Loucy (cell line): ENCODE measurements around the gene FHAD1.

Source experiments
- H2AFZ ChIP-seq: fragments of 200-600 bp; sonication (generic); 2 replicates; pipeline ENCODE4 v1.6.0; 2016; ENCODE audit warnings: antibody characterized with exemption, mild to moderate bottlenecking, low read length, moderate library complexity
- H3F3A ChIP-seq: fragments of 200-600 bp; 2 replicates; pipeline ENCODE4 v1.6.0; 2016; ENCODE audit warnings: antibody characterized with exemption, low read depth, mild to moderate bottlenecking
- H3K27me3 ChIP-seq: fragments of 200-600 bp; sonication (generic); 2 replicates; pipeline ENCODE4 v1.6.1; 2014; ENCODE audit warnings: low read length, mild to moderate bottlenecking; ENCODE audit not compliant: insufficient read depth, poor library complexity, severe bottlenecking
- H3K36me3 ChIP-seq: fragments of 200-600 bp; sonication (generic); 2 replicates; pipeline ENCODE4 v1.6.1; 2016; ENCODE audit warnings: low read length; ENCODE audit not compliant: insufficient read depth
- H3K4me1 ChIP-seq: fragments of 200-600 bp; sonication (generic); 2 replicates; pipeline ENCODE4 v1.5.1; 2014; ENCODE audit warnings: low read length, mild to moderate bottlenecking; ENCODE audit not compliant: insufficient read depth, poor library complexity, severe bottlenecking
- H3K4me2 ChIP-seq: fragments of 200-600 bp; sonication (generic); 2 replicates; pipeline ENCODE4 v1.6.0; 2014; ENCODE audit warnings: antibody characterized with exemption, low read length, low read depth, mild to moderate bottlenecking; ENCODE audit not compliant: poor library complexity, severe bottlenecking
- H3K4me3 ChIP-seq: fragments of 200-600 bp; sonication (generic); 2 replicates; pipeline ENCODE4 v1.5.1; 2014; ENCODE audit warnings: low read length, mild to moderate bottlenecking, mixed read lengths; ENCODE audit not compliant: poor library complexity, severe bottlenecking
- H3K79me2 ChIP-seq: fragments of 200-600 bp; sonication (generic); 2 replicates; pipeline ENCODE4 v1.6.1; 2014; ENCODE audit warnings: low read length; ENCODE audit not compliant: insufficient read depth
- H3K9ac ChIP-seq: fragments of 200-600 bp; sonication (generic); 2 replicates; pipeline ENCODE4 v1.6.0; 2014; ENCODE audit warnings: mild to moderate bottlenecking, low read depth, low read length, moderate library complexity; ENCODE audit not compliant: poor library complexity, severe bottlenecking
- H3K9me2 ChIP-seq: fragments of 200-600 bp; sonication (generic); replicated peaks from 2 replicates; pipeline ENCODE4 v1.6.1; 2016; ENCODE audit warnings: low read depth, low read length, mixed read lengths
- H3K9me3 ChIP-seq: fragments of 200-600 bp; sonication (generic); 2 replicates; pipeline ENCODE4 v1.6.1; 2014; ENCODE audit warnings: mild to moderate bottlenecking, antibody characterized with exemption, low read length, low read depth; ENCODE audit not compliant: insufficient read depth
- H4K20me1 ChIP-seq: fragments of 200-600 bp; sonication (generic); 2 replicates; pipeline ENCODE4 v1.6.0; 2014; ENCODE audit warnings: antibody characterized with exemption, low read length, mild to moderate bottlenecking; ENCODE audit not compliant: insufficient read depth, poor library complexity, severe bottlenecking
- CTCF ChIP-seq: fragments of 200-600 bp; sonication (generic); conservative IDR thresholded peaks from 2 replicates; pipeline ENCODE4 v1.5.1; 2014; ENCODE audit warnings: mild to moderate bottlenecking, antibody characterized with exemption, low read length
- EZH2phosphoT487 ChIP-seq: fragments of 200-600 bp; IDR thresholded peaks from 2 replicates; pipeline ENCODE4 v1.6.1; 2018; ENCODE audit warnings: antibody characterized with exemption, mild to moderate bottlenecking, moderate library complexity, borderline replicate concordance

FHAD1 gene

GRCh38 chr1:15289251-15289651 lies 42.2 kb downstream of the FHAD1 start:
- TF ChIP-seq EZH2phosphoT487 (no peak), CTCF (no peak)
- no peaks in the 10 kb centered on the region for H3K27me3 ChIP-seq
- H3K36me3 ChIP-seq = no peaks in the 10 kb centered on the region
- H3K9ac ChIP-seq = no peak overlapping the region
- H3F3A ChIP-seq = no peaks in the 10 kb centered on the region
- H4K20me1 ChIP-seq = no peaks in the 10 kb centered on the region
- no peak overlapping the region for H2AFZ ChIP-seq
- H3K9me2 ChIP-seq = no peaks in the 10 kb centered on the region
- no peak overlapping the region for H3K4me3 ChIP-seq
- no peak overlapping the region for H3K4me2 ChIP-seq
- no peaks in the 10 kb centered on the region for H3K79me2 ChIP-seq
- no peaks in the 10 kb centered on the region for H3K9me3 ChIP-seq
- H3K4me1 ChIP-seq = no peaks in the 10 kb centered on the region

GRCh38 chr1:15290382-15290781 lies 43.4 kb downstream of the FHAD1 start:
- H3F3A ChIP-seq = no peaks in the 10 kb centered on the region
- no peak overlapping the region for H3K4me2 ChIP-seq
- TF ChIP-seq CTCF (no peak), EZH2phosphoT487 (no peak)
- no peaks in the 10 kb centered on the region for H3K79me2 ChIP-seq
- H3K9me3 ChIP-seq = no peaks in the 10 kb centered on the region
- H3K4me3 ChIP-seq = no peak overlapping the region
- no peaks in the 10 kb centered on the region for H4K20me1 ChIP-seq
- no peaks in the 10 kb centered on the region for H3K36me3 ChIP-seq
- H3K9ac ChIP-seq = no peak overlapping the region
- no peaks in the 10 kb centered on the region for H3K9me2 ChIP-seq
- no peak overlapping the region for H2AFZ ChIP-seq
- H3K4me1 ChIP-seq = no peaks in the 10 kb centered on the region
- no peaks in the 10 kb centered on the region for H3K27me3 ChIP-seq

- no peaks in the 10 kb centered on the region for H4K20me1 ChIP-seq
- TF ChIP-seq EZH2phosphoT487 (no peak), CTCF (no peak)
- H2AFZ ChIP-seq = no peak overlapping the region
- H3K4me2 ChIP-seq = no peak overlapping the region
- no peak overlapping the region for H3K4me3 ChIP-seq
- H3K79me2 ChIP-seq = no peaks in the 10 kb centered on the region
- no peaks in the 10 kb centered on the region for H3K36me3 ChIP-seq
- 0 out of 2 replicates have a peak, but pooled peaks cover 2% of the 10 kb centered on the region for H3K9me3 ChIP-seq
- H3K9ac ChIP-seq = no peak overlapping the region
- no peaks in the 10 kb centered on the region for H3K27me3 ChIP-seq
- no peaks in the 10 kb centered on the region for H3K4me1 ChIP-seq
- H3F3A ChIP-seq = no peaks in the 10 kb centered on the region
- no peaks in the 10 kb centered on the region for H3K9me2 ChIP-seq
Measured at GRCh38 chr1:15295696-15296095, 48.7 kb downstream of the FHAD1 start.
